ENCODE data around the gene EPB41L4B. TPM values are rescaled to one million over a fixed set of nuclear protein-coding genes. Genes with fewer than 3 reads are reported as not detected.

The EPB41L4B gene
- total RNA-seq, 1 donor from 2014 or later: 3.7 TPM

DNA sequence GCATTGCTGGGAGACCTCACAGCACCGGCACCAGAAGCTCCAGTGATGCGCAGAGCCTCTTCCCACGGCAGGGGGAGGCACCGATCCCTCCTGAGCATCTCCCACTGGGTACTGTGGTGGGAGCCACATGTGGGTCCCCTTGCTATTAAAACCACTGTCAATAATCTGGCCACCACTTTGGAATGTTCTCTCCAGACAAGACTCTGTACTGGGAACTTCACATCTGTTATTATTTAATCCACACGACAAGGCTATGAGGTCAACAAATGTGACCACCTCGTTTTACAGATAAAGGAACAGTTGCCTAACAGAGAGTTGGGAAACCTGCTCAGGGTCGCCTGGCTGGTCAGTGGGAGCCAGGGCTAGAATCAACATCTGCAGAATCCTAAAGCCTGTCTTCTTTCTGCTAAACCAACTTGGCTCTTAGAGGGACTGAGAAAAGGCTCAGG lies 72.7 kb downstream of the EPB41L4B start:
- TF ChIP-seq, protein P1, sequence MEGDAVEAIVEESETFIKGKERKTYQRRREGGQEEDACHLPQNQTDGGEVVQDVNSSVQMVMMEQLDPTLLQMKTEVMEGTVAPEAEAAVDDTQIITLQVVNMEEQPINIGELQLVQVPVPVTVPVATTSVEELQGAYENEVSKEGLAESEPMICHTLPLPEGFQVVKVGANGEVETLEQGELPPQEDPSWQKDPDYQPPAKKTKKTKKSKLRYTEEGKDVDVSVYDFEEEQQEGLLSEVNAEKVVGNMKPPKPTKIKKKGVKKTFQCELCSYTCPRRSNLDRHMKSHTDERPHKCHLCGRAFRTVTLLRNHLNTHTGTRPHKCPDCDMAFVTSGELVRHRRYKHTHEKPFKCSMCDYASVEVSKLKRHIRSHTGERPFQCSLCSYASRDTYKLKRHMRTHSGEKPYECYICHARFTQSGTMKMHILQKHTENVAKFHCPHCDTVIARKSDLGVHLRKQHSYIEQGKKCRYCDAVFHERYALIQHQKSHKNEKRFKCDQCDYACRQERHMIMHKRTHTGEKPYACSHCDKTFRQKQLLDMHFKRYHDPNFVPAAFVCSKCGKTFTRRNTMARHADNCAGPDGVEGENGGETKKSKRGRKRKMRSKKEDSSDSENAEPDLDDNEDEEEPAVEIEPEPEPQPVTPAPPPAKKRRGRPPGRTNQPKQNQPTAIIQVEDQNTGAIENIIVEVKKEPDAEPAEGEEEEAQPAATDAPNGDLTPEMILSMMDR (IDR thresholded peaks at IDR 0.05): peak; percentile 48
- H3K36me3 Mint-ChIP-seq (ENCODE audit: low read depth): no peaks in the 10 kb centered on the region
- H3K4me1 Mint-ChIP-seq (ENCODE audit: low read depth): peaks cover 38% of the 10 kb centered on the region
- DNase-seq (ENCODE audit: low spot score): no peak
- no peaks in the 10 kb centered on the region for H3K27me3 Mint-ChIP-seq (ENCODE audit: low read depth)
- H3K9me3 Mint-ChIP-seq (ENCODE audit: low read depth): no peaks in the 10 kb centered on the region
- no peak overlapping the region for H3K4me3 Mint-ChIP-seq (ENCODE audit: unreplicated experiment)
- no peak overlapping the region for H3K27ac Mint-ChIP-seq (ENCODE audit: unreplicated experiment)

DNA sequence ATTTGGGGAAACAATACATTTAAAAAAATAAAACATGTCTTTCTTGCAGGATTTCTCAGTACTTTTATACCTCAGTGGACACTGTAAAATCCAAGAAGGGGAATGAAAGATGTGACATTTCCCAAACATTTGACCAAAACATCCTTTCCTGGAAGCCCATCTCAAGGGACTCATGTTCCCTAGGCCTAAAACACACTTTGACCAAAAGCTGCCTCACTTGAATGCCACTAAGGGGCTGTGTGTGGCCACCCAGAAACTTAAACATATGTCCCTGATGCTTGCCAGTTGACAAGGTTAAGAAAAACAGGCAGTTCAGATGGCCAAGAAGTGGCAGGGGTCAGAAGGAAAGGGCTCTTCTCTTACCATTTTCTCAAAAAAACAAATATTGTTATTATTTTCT lies 73.6 kb downstream of the EPB41L4B start:
- Mint-ChIP-seq H3K27me3 (ENCODE audit: low read depth) (no peaks in the 10 kb centered on the region), H3K4me3 (ENCODE audit: unreplicated experiment) (no peak overlapping the region), H3K27ac (ENCODE audit: unreplicated experiment) (no peak overlapping the region), H3K4me1 (ENCODE audit: low read depth) (peaks cover 29% of the 10 kb centered on the region), H3K9me3 (ENCODE audit: low read depth) (no peaks in the 10 kb centered on the region), H3K36me3 (ENCODE audit: low read depth) (no peaks in the 10 kb centered on the region)
- DNase-seq (ENCODE audit: low spot score): no peak
- TF ChIP-seq, protein P1 (IDR thresholded peaks at IDR 0.05): no peak

DNA sequence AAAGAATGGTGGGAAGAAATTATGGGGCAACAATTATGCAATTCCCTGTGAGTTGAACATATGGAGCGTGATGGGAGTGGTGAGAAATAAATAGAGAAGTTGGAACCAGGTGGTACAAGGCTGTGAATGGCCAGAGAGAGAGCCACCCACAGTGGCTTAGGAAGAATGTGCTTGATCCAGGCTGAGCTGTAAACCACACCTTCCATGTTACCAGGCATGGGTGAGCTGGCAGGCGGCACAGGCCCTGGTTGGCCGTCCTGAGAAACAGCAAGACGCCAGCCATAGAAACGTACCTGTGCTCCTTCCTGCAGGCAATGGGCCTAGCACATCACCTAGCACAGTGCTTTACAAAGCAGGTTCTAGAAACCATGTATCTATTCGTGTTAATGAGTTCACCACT lies 74.3 kb downstream of the EPB41L4B start:
- H3K9me3 Mint-ChIP-seq (ENCODE audit: low read depth): no peaks in the 10 kb centered on the region
- no peak overlapping the region for H3K4me3 Mint-ChIP-seq (ENCODE audit: unreplicated experiment)
- no peak overlapping the region for H3K27ac Mint-ChIP-seq (ENCODE audit: unreplicated experiment)
- no peaks in the 10 kb centered on the region for H3K36me3 Mint-ChIP-seq (ENCODE audit: low read depth)
- H3K27me3 Mint-ChIP-seq (ENCODE audit: low read depth): no peaks in the 10 kb centered on the region
- peaks cover 26% of the 10 kb centered on the region for H3K4me1 Mint-ChIP-seq (ENCODE audit: low read depth)
- TF ChIP-seq, protein P1 (IDR thresholded peaks at IDR 0.05): no peak
- DNase-seq (ENCODE audit: low spot score): no peak

DNA sequence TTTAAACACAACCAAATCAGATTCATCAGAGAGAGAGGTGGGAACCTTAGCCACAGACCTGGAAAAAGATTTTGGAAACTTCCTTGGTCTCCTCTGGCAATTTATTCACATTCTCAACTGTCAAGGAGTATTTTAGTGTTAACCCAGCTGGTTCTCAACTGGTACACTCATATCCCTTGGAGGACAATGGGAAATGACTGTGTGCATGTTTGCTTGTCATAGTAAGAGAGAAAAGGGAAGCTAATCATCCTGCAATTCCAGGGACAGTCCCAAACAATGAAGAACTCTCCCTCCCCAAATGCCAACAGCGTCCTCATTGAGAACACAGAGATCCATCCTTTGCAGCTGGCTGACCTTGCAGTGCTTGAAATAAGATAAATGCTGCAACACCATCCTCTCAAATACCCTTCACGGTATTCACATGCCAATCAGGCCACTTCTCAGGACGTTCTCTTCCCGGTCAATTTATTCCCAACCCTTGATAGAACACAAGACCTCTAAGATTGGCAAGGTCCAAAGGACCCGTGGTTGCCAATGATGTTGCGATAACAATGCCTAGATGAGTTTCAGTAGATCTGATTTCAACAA lies 75.5 kb downstream of the EPB41L4B start:
- Mint-ChIP-seq H3K4me3 (ENCODE audit: unreplicated experiment) (no peak overlapping the region), H3K27me3 (ENCODE audit: low read depth) (no peaks in the 10 kb centered on the region), H3K36me3 (ENCODE audit: low read depth) (no peaks in the 10 kb centered on the region), H3K4me1 (ENCODE audit: low read depth) (peaks cover 16% of the 10 kb centered on the region), H3K9me3 (ENCODE audit: low read depth) (no peaks in the 10 kb centered on the region), H3K27ac (ENCODE audit: unreplicated experiment) (no peak overlapping the region)
- DNase-seq (ENCODE audit: low spot score): no peak
- TF ChIP-seq, protein P1 (IDR thresholded peaks at IDR 0.05): no peak

DNA sequence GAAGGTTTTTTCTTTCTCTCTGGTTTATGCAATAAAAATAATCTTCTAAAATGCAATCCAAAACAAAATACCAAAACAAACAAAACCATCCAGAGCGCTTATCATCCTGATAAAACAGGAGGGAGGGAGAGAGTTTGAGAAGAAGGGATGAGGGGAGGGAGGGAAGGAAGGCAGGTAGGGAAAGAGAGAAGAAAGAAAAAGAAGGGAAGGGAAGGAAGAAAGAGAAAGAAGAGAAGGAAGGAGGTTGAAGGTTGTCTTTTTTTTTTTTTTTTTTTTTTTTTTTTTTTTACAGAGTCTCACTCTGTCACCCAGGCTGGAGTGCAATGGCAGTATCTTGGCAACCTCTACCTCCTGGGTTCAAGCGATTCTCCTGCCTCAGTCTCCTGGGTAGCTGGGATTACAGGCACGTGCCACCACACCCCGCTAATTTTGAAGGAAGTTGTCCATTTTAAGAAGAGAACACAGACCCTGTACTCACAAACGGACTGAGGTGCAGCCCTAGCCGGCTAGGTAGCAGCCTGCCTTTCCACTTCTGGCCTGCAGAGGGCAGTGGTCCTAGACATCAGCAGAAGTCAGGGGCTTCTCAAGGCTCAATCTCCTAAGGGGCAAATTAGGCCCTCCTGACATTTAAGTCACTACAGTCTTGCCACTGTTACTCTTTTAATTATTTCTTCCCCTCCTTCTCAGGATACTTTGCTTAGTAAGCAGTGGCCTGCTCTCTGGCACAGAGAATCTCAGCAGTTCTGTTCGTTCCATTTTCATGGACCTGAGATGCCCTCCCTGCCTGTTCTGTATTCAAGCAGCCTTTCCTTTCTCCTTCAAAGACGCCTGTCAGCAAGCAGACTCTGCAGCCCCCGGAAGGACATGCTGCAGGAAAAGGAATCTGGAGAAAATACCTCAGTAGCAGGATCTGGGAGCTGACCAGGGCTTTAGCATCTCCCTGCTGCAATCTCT lies 76.4 kb downstream of the EPB41L4B start:
- DNase-seq (ENCODE audit: low spot score): no peak
- Mint-ChIP-seq H3K27me3 (ENCODE audit: low read depth) (no peaks in the 10 kb centered on the region), H3K27ac (ENCODE audit: unreplicated experiment) (no peak overlapping the region), H3K36me3 (ENCODE audit: low read depth) (no peaks in the 10 kb centered on the region), H3K9me3 (ENCODE audit: low read depth) (no peaks in the 10 kb centered on the region), H3K4me3 (ENCODE audit: unreplicated experiment) (peak overlapping the region; percentile 55), H3K4me1 (ENCODE audit: low read depth) (peaks cover 14% of the 10 kb centered on the region)
- TF ChIP-seq, protein P1 (IDR thresholded peaks at IDR 0.05): peak; percentile 92

All from chondrocyte (in vitro differentiated cells).